ENCODE results near the gene CACNA1F. TPM values are rescaled to one million over a fixed set of nuclear protein-coding genes. Genes with fewer than 3 reads are reported as not detected.

Gene CACNA1F
- total and polyA plus RNA-seq, 4 donors, result 0.10 to 0.55 (median 0.42) TPM

DNA sequence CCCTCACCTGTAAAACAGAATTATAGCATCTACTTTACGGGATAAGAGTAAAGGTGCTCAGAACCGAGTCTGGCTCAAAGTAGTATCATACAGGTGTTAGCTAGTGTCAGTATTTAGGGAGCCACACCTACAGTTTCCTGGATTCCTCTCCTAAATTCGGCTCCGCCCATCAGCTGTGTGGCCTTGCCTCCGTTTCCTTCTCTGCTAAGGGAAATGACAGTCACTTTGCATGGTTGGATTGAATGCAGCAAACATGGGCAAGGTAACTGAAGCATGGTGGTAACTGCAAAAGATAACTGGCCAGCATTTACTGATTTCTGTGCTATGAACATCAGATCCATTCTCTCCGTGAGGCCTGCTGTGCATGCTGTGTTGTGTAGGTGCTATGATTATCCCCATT is 39.3 kb upstream of the CACNA1F start:
- TF ChIP-seq, protein P1, sequence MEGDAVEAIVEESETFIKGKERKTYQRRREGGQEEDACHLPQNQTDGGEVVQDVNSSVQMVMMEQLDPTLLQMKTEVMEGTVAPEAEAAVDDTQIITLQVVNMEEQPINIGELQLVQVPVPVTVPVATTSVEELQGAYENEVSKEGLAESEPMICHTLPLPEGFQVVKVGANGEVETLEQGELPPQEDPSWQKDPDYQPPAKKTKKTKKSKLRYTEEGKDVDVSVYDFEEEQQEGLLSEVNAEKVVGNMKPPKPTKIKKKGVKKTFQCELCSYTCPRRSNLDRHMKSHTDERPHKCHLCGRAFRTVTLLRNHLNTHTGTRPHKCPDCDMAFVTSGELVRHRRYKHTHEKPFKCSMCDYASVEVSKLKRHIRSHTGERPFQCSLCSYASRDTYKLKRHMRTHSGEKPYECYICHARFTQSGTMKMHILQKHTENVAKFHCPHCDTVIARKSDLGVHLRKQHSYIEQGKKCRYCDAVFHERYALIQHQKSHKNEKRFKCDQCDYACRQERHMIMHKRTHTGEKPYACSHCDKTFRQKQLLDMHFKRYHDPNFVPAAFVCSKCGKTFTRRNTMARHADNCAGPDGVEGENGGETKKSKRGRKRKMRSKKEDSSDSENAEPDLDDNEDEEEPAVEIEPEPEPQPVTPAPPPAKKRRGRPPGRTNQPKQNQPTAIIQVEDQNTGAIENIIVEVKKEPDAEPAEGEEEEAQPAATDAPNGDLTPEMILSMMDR (IDR thresholded peaks at IDR 0.05; ENCODE audit: control extremely low read depth, extremely low read depth), result no peak
- Histone ChIP-seq H3K9ac (ENCODE audit: insufficient read depth in 1 of 2, low read length in 2 of 2) (no peak overlapping the region), H3K27me3 (ENCODE audit: control insufficient read depth in 3 of 3, insufficient read depth in 3 of 3, low read length in 2 of 3) (no peaks in the 10 kb centered on the region), H3K4me1 (ENCODE audit: control insufficient read depth in 5 of 5, insufficient read depth in 5 of 5, low read length in 5 of 5) (peaks cover 0 to 11% (median 6%) of the 10 kb centered on the region in 5 donors), H3K27ac (ENCODE audit: low read depth in 1 of 2, low read length in 1 of 2) (peak overlapping the region in 1 of 2 donors; percentile 31), H3K36me3 (ENCODE audit: control insufficient read depth in 4 of 4, insufficient read depth in 4 of 4, low read length in 4 of 4) (no peaks in the 10 kb centered on the region), H3K9me3 (ENCODE audit: control insufficient read depth in 4 of 4, insufficient read depth in 3 of 4, low read length in 3 of 4) (peaks cover 0 to 3% (median 0%) of the 10 kb centered on the region in 4 donors), H3K4me3 (no peak overlapping the region)
- ATAC-seq (ENCODE audit: insufficient read depth, low FRiP score) (no peak), DNase-seq (no peak)
- WGBS, 2 donors, result 52 to 53% methylated on average over 6 of the region's 6 CpGs

- ATAC-seq (ENCODE audit: insufficient read depth, low FRiP score) (no peak), DNase-seq (no peak)
- Histone ChIP-seq H3K36me3 (ENCODE audit: control insufficient read depth in 4 of 4, insufficient read depth in 4 of 4, low read length in 4 of 4) (no peaks in the 10 kb centered on the region), H3K4me1 (ENCODE audit: control insufficient read depth in 5 of 5, insufficient read depth in 5 of 5, low read length in 5 of 5) (peaks cover 0 to 9% (median 6%) of the 10 kb centered on the region in 5 donors), H3K9me3 (ENCODE audit: control insufficient read depth in 4 of 4, insufficient read depth in 3 of 4, low read length in 3 of 4) (peaks cover 0 to 3% (median 0%) of the 10 kb centered on the region in 4 donors), H3K27me3 (ENCODE audit: control insufficient read depth in 3 of 3, insufficient read depth in 3 of 3, low read length in 2 of 3) (no peaks in the 10 kb centered on the region), H3K9ac (ENCODE audit: insufficient read depth in 1 of 2, low read length in 2 of 2) (no peak overlapping the region), H3K4me3 (no peak overlapping the region), H3K27ac (ENCODE audit: low read depth in 1 of 2, low read length in 1 of 2) (no peak overlapping the region)
- TF ChIP-seq, protein P1 (IDR thresholded peaks at IDR 0.05; ENCODE audit: control extremely low read depth, extremely low read depth), result no peak
- 74 to 92% methylated on average over 2 of the region's 2 CpGs for WGBS, 2 donors
Observed at GRCh38 chrX:49271341-49271740, 38.2 kb upstream of the CACNA1F start.

GRCh38 chrX:49270249-49270921 is 37.2 kb upstream of the CACNA1F start:
- TF ChIP-seq, protein P1 (IDR thresholded peaks at IDR 0.05; ENCODE audit: control extremely low read depth, extremely low read depth), result no peak
- peak overlapping the region; percentile 92 to 96 for H3K27ac ChIP-seq (ENCODE audit: low read depth in 1 of 2, low read length in 1 of 2)
- H3K4me1 ChIP-seq (ENCODE audit: control insufficient read depth in 5 of 5, insufficient read depth in 5 of 5, low read length in 5 of 5), result peaks cover 0 to 9% (median 6%) of the 10 kb centered on the region in 5 donors
- H3K27me3 ChIP-seq (ENCODE audit: control insufficient read depth in 3 of 3, insufficient read depth in 3 of 3, low read length in 2 of 3), result no peaks in the 10 kb centered on the region
- H3K36me3 ChIP-seq (ENCODE audit: control insufficient read depth in 4 of 4, insufficient read depth in 4 of 4, low read length in 4 of 4), result no peaks in the 10 kb centered on the region
- peaks cover 0 to 3% (median 0%) of the 10 kb centered on the region in 4 donors for H3K9me3 ChIP-seq (ENCODE audit: control insufficient read depth in 4 of 4, insufficient read depth in 3 of 4, low read length in 3 of 4)
- WGBS, 2 donors, result 70 to 81% methylated on average over 14 to 66 of the region's 66 CpGs
- DNase-seq (no peak), ATAC-seq (ENCODE audit: insufficient read depth, low FRiP score) (no peak)
- H3K9ac ChIP-seq (ENCODE audit: insufficient read depth in 1 of 2, low read length in 2 of 2), result peak overlapping the region in 1 of 2 donors; percentile 37
- peak overlapping the region; percentile 54 for H3K4me3 ChIP-seq

Measured in lung (tissue), 12 donors.